Measurements from ENCODE around the gene DSCAM. TPM values are rescaled to one million over a fixed set of nuclear protein-coding genes. Genes with fewer than 3 reads are reported as not detected.
"Not testable (repeated sequence)": the region's sequence is repeated elsewhere in the genome, so short reads cannot be mapped to it uniquely, and the experiment has no call there.

DSCAM gene
- total RNA-seq, 1 experiment from 2014 or later, result 0.03 TPM

DNA sequence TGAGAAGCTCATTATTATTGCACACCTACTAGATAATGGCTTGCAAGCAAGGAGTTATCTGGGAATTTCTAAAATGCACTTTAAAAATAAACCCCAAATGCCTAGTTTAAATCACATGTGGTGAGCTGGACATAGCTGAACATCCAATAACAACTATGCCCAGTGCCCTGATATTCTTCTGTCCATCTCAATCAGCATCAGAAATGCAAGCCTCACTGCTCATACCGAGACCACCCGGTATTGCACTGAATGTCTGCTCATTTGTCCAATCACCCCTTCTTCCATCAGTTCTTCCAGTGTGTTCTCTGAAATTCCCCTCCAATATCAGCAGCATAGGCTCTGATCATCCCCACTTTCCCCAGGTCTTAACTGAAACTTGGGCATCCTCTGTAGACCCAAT is 383.8 kb downstream of the DSCAM start:
- DNase-seq (ENCODE audit: low read depth), result no peak

DNA sequence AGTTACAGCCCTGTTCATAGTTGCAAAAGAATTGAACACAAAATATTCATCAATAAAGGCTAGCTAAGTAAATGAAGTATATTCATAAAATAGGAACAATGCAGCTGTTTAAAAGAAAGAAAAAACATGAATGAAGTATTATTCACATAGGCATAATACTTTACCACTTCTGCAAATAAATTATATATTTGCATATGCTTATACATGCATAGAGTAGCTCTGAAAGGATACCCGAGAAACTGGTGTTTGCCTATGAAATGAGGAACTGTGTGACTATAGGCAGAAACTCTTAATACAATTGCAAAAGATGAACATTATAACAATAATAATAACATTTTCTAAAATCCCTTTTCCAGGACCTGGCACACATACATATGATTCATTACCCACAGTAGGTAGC is 385.9 kb downstream of the DSCAM start:
- no peak for DNase-seq (ENCODE audit: low read depth)

DNA sequence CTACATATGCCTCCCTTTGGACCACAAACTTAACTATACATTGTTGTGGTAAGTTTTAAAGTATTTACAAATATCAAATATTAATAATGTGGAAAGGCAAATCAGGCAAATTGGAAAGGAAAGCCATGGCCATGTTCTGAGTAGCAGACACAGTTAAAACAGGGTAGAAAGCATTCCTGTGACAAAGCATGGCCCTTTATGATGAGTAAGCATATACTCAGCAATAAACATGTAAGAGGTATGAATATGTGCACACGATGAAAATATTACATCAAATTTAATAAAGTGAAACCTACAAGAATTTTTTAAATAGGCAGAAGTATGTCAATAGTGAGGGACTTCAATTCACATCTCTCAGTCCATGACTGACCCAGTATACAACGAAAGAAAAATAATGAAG is 389.2 kb downstream of the DSCAM start:
- DNase-seq (ENCODE audit: low read depth), result no peak

DNA sequence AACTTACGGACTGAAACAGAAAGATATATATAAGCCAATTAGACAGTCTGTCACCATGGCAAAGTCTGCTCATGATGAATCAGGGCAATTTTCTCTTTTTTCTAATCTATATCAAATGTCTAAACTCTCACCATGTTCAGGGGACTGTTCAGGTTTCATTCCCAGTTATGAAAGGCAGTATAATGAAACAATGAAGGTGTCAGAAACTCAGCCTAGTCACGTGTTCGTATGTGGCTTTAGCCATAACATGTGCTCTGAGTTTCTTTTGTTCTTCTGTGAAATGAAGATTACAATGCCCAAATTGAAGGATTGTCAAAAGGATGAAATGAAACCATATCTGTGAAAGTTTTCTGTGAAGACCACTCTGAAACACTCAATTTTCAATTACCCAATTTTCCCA is 392.9 kb downstream of the DSCAM start:
- DNase-seq (ENCODE audit: low read depth), result no peak

DNA sequence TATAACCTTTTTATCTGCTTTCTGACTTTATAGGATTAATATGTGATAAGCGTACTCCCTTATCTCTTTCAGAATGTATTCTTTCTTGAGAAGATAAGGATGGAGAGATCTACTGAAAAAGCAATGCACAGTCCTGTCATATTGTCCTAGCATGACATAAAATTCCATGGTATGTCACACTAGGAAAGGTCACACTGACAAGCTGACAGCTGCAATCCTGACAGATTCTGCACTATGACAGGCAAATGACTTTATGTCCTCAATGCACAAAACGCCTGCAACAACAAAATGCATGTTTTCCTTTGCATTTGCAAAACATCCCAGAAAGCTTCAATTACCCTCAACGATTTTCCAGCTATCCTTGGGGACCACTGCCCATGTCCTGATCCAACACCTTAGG is 393.8 kb downstream of the DSCAM start:
- no peak for DNase-seq (ENCODE audit: low read depth)

DNA sequence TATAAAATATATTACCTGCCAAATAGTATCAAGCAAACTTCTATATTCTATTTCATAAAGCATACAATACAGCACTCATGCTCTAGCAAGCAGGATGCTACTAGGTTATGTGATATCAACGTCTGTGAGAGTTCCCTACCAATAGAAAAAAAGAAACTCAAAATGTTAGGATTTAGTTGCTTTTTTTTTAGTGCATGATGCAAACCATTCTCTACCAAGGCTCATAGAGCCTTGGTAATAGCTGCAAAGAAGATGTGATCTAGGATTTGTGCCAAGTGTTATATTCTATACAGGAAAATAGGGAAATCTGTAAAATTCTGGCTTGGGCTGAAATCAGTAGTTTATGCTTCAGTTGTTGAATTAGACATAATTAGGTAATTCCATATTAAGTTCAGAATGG is 394.4 kb downstream of the DSCAM start:
- DNase-seq (ENCODE audit: low read depth), result no peak

DNA sequence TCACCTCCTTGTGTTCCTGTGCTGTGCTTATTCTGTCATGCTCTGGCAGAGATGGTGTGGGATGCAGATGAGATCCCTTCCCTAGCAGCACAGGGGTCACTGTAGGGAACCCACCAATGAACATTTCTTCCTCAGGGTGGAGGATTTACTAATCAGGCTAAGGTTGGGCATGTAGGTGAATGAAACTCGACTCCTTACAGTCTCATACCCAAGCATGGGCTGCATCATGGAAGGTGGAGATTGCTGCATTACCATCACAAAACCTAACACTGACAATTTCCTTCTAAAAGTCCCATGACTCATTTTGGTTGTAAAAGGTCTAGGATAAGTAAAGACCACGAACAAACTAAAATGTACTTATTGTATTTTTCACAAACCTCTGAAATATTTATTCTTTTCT is 399.9 kb downstream of the DSCAM start:
- no peak for DNase-seq (ENCODE audit: low read depth)

DNA sequence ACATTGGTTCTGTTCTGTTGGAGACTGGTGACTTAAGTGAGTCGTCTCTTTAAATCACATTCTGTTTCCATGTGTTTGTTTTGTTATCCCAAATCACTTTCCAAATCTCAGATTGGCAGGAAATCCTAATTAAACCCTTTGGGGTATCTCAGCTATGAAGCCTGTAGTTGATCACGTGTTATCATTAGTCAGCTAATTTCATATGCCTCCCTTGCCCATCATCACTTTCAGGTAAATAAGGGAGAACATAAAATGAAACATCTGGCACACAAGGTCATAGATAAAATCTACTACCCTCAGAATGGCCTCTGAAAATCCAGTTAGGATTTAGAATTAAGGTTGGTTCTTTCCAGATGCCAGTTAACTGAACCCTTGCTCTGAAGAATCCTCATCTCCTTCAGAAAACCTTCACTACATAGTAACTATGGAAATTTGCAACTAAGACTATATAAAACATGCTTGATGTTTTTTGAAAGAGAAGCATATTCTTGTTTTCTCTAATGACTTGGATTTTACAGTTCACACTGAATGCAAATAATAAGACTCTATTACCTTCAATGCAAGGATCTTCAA is 401.5 kb downstream of the DSCAM start:
- DNase-seq (ENCODE audit: low read depth), result no peak

DNA sequence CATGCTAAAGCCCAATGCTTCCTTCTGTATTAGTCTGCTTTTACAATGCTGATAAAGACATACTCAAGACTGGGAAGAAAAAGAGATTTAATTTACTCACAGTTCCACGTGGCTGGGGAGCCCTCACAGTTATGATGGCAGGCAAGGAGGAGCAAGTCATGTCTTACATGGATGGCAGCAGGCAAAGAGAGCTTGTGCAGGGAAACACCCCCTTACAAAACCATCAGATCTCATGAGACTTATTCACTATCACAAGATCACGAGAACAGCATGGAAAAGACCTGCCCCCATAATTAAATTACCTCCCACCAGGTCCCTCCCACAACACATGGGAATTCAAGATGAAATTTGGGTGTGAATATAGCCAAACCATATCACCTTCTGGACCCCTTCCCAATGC is 407.4 kb downstream of the DSCAM start:
- DNase-seq (ENCODE audit: low read depth), result not testable (repeated sequence)

DNA sequence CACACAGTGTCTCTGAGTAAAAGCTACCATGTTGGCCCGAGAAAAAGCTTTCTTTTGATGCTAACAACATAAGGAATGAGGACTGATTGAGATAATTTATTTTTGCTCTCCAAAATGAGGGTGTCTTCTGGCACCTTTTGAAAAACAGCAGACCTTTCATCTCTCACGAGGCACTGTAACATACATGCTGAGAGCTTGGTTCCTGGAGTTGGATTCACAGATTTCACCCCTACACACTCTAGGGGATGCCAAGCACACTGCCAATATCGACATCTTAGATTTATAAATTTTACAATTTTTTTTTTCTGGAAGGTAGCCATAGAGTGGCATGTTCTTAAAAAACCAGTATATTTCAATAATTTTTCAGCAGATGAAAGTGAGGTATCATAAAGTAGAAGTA is 408.3 kb downstream of the DSCAM start:
- DNase-seq (ENCODE audit: low read depth), result no peak

DNA sequence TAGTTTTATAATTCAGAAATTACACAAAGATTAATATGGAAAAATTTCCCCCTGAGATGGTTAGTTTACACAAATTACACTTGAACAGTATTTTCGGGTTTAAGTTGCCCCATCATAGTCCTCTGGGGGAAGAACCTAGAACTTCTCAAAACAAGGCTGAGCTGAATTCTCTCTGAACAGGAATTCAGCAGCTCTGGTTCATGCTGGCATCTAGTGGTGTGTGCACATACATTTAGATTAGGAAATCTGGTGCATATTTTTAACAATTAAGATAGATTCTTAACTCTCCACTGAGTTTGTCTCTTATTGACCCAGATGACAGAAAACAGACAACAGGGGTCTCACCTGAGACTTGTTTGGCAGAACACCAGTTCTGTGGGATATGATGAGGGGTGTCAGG is 410.7 kb downstream of the DSCAM start:
- no peak for DNase-seq (ENCODE audit: low read depth)

DNA sequence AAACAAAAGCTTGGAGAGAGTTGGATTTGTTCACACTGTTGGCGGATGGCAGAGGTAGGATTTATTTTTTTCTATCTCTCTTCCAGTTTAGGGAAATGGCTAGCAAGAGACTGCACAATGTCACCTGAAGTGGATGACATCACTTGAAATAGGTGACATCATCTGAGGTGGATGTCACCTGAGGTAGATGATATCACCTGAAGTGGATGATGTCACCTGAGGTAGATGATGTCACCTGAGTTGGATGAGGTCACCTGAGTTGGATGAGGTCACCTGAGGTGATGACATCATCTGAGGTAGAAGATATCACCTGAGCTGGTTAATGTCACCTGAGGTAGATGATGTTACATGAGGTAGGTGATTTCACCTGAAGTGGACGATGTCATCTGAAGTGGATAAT is 413.4 kb downstream of the DSCAM start:
- DNase-seq (ENCODE audit: low read depth), result no peak

DNA sequence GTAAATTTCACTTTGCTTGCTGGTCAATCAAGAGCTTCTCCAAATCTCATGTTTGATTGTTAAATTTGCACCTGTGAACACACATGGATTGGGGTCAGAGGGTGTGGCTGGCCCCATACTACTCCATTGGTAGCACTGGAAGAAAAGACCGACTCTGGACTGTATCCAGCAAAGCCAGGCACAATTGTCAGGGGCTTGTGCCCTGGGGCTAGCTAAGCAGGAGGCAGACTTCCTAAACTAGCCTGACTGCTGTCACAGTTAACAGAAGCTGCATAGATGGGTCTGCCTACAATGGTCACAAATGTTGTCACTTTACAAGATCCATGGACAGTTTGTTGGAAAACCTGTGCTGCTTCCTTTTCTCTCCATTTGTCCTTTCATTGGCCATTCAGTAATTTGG is 421.0 kb downstream of the DSCAM start:
- no peak for DNase-seq (ENCODE audit: low read depth)

DNA sequence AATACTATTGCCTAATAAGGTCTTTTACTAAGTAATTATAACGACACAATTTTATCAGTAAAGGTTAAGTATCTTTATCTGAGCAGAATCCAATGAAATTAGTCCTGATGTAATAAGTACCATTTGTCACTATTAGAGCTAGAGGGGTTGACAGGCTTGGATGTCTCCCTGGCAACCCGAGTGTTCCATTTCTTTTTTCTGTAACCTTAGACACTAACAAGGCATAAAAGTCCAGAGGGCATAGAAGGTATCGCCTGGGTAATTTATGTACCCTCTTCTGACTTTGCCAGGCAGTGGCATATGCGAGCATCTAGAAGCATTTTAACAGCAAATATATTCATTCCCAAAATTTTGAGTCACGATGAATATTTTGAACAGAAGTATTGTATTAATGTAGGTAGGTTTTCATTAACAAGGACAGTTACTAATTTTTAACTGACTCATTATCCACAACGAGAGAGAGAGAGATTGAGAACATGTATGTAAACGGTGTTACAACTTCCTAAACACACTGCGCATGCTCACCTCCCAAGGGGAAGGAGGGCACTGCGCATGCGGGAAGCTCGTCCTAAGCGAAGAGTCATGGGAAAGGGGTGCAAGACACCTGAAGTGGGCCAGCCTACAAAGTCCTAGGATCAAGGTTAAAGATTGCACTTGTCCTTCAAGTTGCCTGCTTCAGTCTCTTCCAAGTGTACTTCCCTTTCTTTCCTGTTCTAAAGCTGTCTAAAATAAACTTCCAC is 423.9 kb downstream of the DSCAM start:
- peak; percentile 30 for DNase-seq (ENCODE audit: low read depth)

DNA sequence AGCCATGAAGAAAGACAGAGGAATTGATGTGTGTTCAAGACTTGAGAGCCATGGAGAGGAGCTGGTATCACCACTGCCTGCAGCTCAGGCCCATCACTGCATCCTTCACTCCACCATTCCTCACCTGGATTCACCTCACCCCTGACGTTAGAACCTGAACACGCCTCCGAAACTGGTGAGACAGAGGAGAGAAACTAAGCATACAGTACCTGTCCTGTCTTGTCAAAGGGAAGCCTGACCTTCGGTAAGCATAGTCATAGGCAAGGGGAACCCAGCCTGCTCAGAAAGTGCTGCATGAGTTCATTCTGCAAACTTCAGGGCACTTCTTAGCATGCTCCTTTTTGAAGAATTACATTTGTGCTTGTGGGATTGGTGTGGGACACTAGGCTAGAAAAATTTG is 425.8 kb downstream of the DSCAM start:
- no peak for DNase-seq (ENCODE audit: low read depth)

DNA sequence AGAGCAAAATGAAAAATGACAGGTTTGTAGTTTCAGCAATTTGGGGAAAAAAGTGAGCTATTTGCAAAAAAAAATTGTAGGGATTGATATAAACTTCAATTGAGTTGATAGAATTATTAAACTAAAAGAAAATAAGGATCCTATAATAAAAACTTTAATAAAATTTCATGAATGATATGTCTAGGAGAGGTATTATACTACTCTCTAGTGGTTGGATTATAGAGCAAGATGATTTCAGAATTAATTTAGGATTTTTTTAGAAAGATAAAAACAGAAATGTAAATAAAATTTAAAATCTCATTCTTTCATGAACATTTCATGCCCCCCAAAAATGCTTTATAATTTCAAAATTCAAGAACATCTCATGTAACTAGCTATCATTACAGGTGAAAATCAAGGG is 430.4 kb downstream of the DSCAM start:
- DNase-seq (ENCODE audit: low read depth), result no peak

DNA sequence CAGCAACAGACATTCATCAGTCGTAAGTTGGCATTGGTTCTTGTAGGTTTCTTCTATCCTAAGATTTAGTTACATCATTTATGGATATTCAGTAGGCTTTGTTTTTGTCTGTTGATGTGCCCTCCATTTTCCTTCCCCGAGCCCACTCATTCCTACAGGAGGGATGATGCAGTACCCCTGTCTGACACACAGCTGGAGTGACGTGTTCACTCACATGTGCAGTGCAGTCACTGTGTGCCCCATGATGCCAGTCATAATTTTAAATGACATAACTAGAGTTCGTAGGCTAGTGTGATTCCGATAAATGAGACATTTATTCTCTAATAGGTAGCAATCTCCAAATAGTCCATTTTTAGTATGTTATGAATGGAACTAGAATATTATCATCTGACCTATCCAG is 438.4 kb downstream of the DSCAM start:
- DNase-seq (ENCODE audit: low read depth), result no peak

DNA sequence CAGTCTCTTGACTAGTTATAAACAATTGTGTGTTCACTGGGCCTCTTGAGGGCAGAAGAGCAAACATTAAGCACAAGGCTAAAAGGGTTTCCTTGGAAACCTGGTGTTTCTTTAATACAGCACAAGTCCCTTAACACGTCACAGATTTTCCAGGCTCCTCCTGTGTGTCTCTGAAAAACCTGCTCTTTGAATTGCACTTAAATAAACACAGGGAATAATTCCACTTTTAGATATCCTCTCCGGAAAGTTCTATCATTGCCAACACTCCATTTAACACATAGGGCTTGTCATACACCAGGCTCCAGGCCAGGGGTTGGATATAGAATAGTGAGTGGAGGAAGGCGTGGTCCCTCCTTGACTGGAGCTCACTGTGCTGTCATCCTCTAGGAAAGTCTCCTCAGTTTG is 442.6 kb downstream of the DSCAM start:
- DNase-seq (ENCODE audit: low read depth), result no peak

DNA sequence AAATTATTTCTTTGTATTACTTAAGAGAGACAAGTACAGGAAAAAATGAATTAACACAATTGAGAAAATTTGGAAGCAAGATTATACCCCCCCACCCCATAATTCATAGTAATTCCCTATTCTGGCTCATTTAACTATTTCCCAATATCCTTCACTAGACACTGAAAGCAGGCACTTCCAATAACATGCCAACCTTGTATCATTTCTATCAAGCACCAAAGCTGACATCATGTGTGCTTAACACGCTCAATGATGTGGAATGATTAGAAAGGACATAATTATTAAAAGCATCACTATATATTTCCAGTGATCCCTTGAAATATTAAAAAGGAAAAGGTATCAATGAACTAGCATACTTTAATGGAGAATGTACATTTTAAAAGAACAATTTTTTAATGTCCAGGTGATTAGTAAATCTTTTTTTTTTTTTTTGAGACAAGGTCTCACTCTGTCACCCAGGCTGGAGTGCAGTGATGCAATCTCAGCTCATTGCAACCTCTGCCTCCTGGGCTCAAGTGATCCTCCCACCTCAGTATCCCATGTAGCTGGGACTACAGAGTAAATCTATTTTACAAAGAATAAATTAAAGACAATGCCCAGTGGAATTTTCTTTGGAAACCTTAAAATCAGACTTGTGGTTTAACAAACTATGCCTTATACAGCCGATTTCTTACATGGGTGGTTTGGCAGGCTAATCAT is 443.9 kb downstream of the DSCAM start:
- no peak for DNase-seq (ENCODE audit: low read depth)

DNA sequence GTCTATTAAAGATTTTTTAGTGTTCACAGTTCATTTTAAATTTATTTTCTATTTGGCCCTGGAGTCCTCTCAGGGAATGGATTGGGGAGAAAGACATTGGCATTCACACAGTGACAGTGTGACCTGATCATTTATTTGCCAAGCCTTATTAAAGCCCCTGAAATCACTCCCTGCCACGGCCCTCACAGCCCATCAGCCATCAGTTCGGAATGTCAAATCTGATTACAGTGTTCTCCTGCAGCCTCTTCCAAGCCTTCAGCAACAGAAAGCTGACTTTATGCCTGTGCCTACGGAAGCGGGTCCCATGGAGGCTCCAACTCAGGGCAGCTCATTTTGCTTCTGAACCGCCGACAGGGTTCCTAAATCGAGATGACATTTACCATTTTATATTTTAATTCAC is 451.2 kb downstream of the DSCAM start:
- DNase-seq (ENCODE audit: low read depth), result no peak

DNA sequence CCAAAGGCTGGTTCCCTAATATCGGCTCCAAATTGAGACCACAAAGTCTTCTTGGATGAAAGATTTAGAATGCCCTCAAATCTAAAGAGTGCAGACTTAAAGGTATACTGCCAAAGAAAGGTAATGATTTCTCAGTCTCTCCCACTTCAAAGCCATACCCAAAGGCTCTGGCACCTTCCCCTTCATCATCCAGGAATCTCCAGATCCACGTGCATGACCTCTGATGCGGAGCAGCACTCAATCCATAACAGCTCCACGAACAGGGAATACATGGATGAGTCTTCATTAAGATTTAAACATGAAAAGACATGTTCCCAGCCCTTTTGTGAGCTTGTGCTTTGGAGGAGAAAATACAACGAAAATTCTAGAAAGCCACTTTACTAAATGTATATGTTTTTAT is 453.9 kb downstream of the DSCAM start:
- no peak for DNase-seq (ENCODE audit: low read depth)

DNA sequence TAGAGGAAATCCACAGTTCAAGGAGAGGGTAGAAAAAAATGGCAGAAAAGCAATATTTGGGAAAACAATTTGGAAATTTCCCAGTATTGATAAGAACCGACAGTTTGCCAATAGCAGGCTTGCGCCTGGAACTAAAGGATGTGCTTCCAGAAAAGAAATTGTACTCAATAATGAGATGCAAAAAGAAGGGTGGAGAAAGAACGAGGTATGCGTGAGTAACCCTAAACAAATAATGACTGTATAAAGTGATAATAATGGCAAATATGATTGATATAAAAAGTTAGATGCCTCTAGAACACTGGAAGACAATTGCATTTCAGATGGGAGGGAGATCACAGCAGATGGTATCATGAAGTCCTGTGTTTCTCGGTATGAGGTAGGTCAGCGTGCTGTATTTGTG is 458.9 kb downstream of the DSCAM start:
- no peak for DNase-seq (ENCODE audit: low read depth)

Measured in HT1080 (cell line).